G401.6 (cell line): ENCODE measurements around the gene ZDHHC16.
"Not testable (repeated sequence)": the region's sequence is repeated elsewhere in the genome, so short reads cannot be mapped to it uniquely, and the experiment has no call there.

Source experiments
- FAIRE-seq: peaks from 2 replicates; lab custom pipeline; 2012; peaks lifted over from hg19 to GRCh38; lab: Jason Lieb, UNC

Gene ZDHHC16

DNA sequence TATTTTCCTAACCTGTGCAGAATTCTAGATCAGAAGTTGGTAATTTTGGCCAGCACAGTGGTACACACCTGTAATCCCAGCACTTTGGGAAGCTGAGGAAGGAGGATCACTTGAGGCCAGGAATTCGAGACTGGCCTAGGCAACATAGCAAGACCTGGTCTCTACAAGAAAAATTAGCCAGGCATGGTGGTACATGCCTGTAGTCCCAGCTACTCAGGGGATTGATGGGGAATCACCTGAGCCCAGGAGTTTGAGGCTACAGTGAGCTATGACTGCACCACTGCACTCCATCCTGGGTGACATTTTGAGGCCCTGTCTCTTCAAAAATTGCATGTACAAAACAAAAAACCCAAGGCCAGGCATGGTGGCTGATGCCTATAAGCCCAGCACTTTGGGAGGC is 11.4 kb upstream of the ZDHHC16 start:
- no peak for FAIRE-seq

DNA sequence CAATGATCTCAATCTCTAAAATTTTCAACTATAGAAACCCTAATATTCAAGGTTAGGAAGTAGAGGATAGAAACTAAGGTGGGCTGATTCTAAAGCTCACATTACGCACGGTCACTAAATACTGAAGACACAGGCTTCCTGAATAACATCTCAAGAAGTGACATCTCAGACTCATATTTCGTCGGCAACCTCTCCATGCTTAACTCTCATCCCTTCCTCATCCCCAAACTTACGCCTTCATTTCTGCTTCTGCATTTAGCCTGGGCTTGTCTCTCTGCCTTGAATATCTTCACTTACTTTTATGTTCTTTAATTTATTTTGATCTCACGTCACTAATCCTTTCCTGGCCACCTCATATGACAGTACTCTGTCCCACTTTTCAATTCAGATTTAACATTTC is 10.8 kb upstream of the ZDHHC16 start:
- no peak for FAIRE-seq

DNA sequence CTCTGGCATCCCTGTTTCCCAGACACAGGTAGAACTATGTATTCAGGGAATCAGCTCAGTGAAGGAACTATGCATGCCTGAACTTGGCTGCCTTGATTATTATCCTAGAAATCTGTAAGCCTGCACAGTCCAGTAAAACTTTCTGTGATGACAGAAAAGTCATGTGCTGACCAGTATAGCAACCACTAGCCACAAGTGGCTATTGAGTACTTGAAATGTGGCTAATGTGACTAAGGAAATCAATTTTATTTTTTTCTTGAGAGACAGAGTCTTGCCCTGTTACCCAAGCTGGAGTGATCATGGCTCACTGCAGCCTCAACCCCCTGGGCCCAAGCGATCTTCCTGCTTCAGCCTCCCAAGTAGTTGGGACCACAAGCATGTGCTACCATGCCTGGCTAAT is 3.7 kb upstream of the ZDHHC16 start:
- FAIRE-seq: no peak

DNA sequence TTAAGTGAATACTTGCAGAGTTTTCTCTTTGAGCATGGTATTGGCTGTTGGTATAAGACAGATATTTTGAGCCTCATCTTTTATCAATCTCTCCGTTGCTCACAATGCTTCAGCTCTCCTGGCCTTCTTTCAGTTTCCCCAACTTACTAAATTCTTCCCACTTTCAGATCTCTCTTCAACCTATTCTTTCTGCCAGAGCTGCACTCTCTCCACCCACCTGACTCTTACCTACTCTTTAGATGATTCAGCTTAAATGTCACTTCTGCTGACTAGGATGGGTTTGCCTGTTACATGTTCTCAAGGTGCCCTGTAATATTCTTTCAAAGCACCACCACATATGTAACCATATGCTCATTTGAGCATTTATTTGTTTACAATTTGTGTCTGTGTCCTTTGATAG is 1.8 kb upstream of the ZDHHC16 start:
- FAIRE-seq: no peak

DNA sequence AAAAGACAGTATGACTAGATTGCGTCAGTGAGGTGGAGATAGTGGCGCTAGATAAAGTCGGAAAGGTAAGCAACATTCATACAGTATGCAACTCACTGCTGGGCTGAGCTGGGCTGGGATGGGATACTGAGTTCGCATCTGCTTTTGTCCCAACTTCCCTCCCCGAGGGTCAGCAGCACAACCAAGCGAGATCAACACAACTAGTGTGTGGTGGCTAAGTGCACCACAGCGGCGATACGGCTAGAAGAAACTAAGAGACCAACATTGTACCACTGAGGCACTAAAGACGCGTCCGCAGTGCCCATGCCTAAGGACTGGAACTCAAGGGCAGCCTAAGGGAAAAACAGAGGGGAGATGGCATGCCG is 636 bp upstream of the ZDHHC16 start:
- no peak for FAIRE-seq

DNA sequence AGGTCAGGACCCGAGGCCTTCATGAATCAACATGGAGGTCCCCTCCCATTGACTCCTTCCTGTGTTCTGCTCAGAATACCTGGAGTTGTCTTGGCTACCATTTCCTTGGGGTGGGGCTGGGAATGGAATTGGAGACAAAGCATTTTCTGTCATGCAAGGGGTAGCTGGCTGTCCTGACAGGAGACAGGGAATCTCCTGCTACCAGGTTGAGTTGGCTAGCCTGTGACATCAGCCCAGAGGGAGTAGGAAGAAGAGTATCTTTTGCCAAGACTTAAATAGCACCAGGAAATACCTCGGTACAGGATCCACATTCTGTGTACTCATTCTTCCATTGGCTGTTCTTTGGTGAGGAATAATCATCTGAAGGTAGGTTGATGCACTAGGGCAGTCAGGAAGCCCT is 4.9 kb downstream of the ZDHHC16 start:
- FAIRE-seq: no peak

DNA sequence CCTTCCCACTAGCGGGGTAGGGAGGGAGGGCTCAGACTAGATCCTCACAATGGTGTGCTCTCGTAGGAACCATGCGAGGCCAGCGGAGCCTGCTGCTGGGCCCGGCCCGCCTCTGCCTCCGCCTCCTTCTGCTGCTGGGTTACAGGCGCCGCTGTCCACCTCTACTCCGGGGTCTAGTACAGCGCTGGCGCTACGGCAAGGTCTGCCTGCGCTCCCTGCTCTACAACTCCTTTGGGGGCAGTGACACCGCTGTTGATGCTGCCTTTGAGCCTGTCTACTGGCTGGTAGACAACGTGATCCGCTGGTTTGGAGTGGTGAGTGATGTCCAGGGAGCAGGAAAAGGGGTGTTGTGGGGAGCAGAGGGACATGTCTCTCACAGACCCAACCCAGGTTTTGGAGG is 5.6 kb downstream of the ZDHHC16 start:
- no peak for FAIRE-seq

DNA sequence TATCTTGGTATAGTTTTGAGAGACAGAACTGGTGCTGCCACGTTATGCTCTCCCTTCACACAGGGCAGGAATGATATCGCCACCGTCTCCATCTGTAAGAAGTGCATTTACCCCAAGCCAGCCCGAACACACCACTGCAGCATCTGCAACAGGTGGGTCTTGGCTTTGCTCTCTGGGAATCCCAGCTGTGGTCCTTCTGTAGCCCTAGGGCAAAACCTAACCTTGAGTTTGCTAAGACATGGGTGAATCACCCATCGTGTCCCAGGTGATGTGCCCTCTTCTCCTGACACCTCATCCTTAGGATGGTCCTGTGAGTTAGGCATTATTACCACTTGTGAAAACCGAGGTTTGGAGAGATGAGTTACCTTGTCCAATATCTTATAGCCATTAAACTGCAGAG is 6.4 kb downstream of the ZDHHC16 start:
- FAIRE-seq: no peak

DNA sequence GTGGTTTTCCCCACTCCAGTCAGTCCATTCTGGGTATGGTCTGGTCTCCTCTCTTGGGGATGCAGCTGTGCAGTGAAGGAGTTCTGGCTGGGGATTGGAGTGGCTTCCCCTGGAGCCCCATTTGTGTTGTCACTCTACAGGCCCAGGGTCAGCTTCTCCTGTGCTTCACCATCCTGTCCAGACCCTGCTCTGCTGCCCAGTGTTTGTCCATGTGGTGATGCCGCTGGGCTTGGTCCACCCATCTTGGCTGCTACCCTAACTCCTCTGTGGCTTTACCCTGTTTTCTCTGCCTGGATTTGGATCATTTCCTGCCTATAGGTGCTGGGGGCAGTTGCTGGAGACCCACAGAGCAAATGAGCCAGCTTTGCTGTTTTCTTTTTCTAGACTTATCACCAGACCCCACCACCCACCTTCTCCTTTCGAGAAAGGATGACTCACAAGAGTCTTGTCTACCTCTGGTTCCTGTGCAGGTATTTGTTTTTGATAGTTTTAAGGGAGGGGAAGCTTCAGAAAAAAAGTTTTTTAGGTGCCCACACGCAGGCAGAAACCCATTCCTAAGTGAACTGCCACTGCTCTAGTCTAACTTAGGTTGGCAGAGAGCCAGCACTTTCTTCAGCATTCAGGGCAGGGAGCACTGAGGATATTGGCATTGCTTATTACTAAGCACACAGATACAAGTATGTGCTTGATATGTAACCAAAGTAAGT is 8.5 kb downstream of the ZDHHC16 start:
- no peak for FAIRE-seq

DNA sequence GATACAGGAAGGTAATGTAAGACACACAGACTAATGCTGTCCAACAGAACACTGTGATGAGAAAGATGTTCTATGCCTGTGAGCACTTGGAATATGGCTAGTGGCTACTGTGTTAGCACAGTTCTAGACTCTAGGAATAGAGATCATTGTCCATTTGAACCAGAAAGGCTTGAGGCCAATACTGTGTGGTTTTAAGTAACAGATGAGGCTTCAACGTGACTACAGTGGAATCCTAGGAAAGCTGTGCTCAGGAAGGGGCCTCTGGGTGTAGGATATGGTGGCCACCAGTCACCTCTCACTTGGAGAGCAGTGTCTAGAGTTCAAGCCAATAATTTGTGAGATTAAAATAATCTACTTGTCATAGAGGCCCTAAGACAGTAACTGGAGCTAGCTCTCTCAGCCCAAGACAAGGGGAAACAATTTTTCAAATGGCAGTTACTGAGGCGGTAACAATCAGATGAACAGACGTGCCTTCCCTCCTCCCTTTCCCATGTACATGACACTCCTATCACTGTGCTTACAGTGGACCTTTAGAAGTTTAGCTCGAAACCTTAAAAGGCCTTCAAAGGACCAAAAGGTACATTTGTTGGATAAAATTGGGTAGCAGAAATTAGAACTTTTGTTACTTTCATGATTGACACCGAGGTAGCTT is 10.2 kb downstream of the ZDHHC16 start:
- no peak for FAIRE-seq

DNA sequence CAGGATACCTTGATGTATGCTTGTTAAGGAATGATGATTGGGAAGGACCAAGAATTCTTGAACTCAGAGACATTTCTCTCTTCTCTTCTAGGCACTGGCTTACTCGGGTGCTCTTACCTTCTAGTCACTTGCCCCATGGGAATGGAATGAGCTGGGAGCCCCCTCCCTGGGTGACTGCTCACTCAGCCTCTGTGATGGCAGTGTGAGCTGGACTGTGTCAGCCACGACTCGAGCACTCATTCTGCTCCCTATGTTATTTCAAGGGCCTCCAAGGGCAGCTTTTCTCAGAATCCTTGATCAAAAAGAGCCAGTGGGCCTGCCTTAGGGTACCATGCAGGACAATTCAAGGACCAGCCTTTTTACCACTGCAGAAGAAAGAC is 10.7 kb downstream of the ZDHHC16 start:
- no peak for FAIRE-seq

DNA sequence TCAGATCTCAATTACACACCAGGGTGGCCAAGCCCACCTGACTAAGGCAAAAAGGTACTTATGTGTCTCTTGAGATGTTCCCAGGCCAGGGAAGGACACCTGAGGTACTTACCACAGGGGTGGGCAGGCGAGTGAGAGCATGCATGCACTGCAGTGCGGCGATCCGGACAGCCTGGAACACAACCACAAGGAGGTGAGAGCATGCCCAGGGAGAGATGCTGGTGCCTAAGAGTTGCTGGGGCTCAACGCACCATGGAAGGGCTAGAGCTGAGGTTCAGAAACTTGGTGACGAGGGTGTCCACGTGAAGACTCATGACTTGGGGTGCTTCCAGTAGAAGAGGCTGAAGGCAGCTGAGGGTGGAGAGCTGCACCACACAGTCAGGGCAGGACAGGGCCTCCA is 13.1 kb downstream of the ZDHHC16 start:
- FAIRE-seq: no peak

DNA sequence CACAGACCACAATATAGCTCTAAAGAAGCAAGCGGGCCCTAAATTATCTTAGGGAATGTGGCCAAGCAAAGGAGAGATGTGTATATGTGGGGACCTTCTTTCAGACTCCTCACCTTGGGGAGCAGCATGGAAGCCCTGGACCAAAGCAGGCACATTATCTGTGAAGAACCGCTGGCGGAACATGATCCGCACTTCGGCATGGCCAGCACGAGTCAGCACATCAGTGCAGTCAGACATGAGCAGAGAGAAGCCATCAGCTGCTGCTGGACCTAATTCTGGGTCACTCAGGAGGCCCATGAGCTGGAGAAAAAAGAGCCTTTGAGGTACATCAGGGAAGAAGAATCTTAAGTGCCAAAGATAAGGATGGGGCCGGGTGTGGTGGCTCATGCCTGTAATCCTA is 14.0 kb downstream of the ZDHHC16 start:
- FAIRE-seq: no peak

DNA sequence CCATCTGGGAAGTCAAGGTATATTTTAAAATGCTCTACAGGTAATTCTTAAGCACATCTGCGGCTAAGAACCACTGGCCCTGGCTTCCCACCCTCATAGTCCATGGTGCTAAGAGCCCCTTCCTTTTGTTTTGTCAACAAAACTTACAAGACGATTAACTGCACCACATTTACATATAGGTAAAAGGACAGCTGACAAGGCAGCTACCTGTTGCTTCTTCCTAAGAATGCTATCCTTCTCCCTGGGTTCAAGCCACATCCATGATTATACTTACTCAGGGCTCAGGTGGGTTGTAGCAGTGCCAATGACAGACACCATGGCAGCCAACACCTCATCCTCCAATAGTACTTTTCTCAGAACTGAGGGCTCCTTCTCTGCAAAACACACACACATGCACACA is 16.3 kb downstream of the ZDHHC16 start:
- no peak for FAIRE-seq

DNA sequence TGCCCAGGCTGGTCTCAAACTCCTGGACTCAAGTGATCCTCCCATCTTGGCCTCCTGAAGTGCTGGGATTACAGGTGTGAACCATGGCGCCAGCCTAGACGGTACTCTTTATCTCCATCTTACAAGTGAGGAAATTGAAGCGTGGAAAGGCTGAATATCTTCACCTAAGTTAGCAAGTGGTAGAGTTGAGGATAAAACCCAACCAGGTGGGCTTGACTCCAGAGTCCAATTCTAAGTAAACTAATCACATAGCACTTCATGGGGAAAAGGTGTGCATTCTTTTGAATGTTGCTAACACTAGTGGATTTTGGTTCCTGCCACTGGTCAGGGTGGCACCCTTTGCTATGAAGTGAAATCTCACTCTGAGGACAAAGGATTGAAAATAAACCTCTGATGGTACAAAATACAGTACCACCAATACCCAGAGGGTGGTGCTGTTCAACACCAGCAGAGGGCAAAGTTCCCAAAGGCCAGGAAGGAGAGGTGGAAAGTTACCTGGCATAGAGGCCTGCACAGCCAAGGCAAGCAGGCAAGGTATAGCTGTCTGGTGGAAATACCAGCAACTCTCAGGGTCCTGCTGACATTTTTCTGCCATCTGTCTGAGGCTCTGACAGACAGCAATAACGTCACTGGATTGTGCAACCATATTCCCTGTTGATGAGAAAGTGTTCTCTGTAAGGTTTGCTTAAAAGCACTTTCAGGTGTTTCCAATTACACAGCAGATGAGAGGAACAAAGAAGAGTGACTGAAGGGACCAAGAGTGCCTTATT is 17.6 kb downstream of the ZDHHC16 start:
- FAIRE-seq: peak; percentile 92

DNA sequence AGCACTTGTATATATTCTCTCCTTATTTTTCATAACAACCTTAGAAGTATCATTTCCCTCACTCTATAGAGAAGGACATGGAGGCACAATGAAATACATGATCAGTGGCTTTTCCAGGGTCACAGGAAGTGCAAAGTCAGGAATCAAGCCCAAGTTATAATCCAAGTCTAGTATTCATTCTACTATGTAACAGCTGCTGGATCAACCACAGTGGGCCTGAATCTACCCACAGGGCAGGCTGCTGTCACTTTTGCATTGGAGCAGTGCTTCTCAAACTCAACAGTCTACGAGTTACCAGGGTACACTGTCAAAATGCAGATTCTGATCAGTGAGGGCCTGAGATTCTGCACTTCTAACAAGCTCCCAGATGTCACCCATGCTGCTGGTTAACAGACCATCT is 18.3 kb downstream of the ZDHHC16 start:
- FAIRE-seq: no peak

DNA sequence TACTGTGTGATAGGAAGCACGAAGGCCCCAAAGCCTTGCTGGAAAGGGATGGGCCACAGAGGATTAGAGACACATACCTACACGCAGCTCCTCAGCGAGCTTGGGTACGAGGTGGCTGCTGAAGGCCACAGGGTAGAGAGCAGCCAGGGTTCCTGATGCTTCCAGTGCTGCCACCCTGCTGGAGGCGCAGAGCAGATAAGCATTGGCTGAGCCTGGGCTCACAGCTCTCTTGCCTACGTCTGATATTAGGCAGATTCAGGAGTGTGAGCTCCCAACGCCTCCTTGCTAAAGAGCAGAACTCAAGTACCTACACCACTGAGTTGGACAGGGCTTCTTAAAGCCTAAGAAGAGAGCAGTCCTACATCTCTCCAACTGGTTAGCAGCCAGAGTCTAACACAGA is 20.0 kb downstream of the ZDHHC16 start:
- no peak for FAIRE-seq

DNA sequence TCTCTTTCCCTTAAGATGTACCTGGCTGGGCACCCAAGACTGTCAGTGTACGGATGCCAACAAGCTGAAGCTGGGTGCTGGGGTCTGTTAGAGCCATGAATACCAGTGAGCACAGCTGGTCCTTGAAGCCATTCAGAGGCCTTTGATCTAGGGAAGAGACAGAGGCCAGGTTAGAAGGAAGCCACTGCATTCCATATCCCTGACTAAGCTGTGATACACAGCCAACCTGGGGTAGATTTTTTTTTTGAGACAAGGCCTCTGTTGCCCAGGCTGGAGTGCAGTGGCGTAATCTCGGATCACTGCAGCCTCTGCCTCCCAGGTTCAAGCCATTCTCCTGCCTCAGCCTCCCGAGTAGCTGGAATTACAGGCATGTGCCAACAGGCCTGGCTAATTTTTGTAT is 20.8 kb downstream of the ZDHHC16 start:
- FAIRE-seq: no peak

DNA sequence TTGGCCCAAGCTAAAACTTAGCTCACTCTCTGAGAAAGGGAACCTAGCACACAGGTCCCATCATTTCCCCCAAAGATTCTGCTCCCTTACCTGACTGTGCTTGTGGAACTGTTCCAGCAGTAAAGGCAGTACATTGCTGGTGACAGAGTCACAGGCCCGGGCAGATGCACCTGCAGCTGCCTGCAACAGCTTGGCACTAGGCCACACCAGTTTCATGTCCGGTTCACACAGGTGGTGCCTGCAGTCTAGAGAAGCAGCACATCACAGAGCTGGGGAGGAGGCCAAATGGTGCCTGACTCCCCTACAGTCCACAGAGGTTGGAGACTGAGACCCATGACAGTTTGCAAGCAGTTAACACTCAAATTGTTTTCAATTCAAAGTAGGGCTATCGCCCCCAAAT is 22.2 kb downstream of the ZDHHC16 start:
- FAIRE-seq: no peak

DNA sequence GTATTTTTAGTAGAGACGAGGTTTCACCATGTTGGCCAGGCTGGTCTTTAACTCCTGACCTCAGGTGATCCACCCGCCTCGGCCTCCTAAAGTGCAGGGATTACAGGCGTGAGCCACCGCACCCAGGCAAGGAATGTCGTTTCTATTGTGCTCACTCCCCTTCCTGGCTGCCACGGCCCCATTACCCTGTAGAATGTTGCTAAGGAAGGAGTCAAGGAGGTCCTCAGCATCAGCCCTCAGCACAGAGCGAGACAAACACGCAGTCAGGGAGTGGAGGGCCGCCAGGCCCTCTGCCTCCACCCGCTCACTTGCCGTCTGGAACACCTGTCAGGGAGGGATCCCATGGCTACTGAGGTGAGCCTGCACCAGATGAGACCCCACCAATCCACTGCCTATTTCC is 22.8 kb downstream of the ZDHHC16 start:
- FAIRE-seq: not testable (repeated sequence)

DNA sequence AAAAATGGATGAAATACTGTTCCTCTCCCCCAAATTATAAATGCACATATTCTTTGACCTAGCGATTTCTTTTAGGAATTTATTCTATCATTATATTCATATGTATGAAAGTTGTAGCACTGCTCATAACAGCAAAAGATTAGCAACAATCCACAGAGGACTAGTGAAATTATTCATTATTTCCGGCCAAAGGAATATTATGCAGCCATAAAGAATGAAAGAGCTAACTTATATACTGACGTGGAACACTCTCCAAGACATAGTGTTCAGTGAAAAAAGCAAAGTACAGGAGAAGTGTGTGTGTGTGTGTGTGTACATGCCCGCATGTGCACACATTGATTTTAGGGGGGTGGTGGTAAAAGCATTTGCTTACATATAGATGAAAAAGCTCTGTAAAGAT is 28.9 kb downstream of the ZDHHC16 start:
- FAIRE-seq: no peak

DNA sequence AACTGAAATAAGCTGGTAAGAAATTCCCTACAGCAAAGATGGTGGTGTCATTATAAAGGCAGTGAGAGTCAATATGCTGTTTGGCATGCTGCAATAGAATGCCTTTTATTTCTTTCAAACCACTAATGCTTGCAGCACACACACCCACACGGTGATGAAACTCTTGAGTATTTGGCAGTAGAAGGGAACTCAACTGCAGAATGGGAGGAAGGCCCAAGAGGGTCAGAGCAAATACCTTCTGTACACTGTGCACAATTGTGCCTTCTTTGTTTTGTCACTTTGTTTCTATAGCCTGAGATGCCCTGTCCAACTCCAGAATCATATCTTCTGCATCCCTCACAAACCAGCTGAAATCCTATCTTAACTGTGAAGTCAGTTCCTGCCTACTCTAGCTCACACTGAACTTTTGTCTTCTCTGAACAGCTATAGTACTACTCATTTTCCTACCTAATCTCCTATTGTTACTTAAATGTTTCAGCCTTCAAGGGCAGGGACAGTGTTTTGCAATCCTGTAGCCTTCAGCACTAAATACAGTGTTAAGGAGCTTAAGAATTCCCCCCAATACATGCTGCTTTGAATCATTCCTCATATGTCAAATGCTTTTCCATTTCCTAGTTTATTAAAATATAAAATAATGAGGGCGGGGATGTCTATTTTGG is 30.1 kb downstream of the ZDHHC16 start:
- FAIRE-seq: no peak

DNA sequence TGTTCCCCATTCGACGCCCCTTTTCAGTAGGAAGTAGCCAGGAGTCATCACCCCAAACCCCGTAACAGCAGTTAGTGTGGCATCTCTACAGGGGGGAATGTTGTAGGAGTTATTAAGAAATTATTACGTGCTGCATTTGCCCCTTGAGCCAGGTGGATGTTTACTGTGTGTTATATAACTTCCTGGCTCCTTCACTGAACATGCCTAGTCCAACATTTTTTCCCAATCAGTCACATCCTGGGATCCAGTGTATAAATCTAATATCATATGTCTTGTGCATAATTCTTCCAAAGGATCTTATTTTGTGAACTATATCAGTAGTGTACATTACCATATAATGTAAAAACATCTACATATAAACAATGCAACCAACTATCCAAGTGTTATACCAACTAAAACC is 33.4 kb downstream of the ZDHHC16 start:
- FAIRE-seq: peak; percentile 56
